HG02588 (cell line): ENCODE data around the gene BCAS1.

Experiments
- ATAC-seq: cut with Tn5 transposase; IDR thresholded peaks from one replicate; pipeline ENCODE4 v1.9.1; 2021; ENCODE audit warnings: mild to moderate bottlenecking, moderate library complexity; ENCODE audit not compliant: unreplicated experiment

Gene BCAS1

GRCh38 chr20:53894707-53895384 lies 175.5 kb downstream of the BCAS1 start:
- no peak for ATAC-seq
